ENCODE results near the gene CALB2.
"Not testable (repeated sequence)": the region's sequence is repeated elsewhere in the genome, so short reads cannot be mapped to it uniquely, and the experiment has no call there.

CALB2 gene, protein sequence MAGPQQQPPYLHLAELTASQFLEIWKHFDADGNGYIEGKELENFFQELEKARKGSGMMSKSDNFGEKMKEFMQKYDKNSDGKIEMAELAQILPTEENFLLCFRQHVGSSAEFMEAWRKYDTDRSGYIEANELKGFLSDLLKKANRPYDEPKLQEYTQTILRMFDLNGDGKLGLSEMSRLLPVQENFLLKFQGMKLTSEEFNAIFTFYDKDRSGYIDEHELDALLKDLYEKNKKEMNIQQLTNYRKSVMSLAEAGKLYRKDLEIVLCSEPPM

DNA sequence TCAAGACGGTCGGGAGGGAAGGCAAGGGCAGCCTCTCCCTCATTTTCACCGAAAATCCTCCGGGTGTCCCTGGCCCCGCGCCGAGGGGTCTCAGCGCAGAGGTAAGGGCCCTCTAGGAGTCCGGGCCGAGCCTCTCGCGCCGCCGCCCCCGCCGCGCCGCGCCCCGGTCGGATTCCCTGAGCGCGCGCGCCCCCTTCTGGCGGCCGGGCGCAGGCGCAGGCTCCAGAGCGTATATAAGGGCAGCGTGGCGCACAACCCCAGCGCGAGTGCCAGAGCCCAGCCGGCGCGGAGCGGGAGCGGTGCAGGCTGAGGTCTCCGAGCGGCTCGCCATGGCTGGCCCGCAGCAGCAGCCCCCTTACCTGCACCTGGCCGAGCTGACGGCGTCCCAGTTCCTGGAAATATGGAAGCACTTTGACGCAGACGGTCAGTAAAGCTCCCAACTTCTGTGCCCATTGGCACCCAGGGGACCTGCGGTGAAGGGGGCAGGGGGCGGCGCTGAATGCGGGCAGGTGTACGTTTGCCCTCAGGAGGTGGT is at the start of gene CALB2:
Gene CALB2 (plus strand): TSS at position 260 of the 535 bp plus-strand sequence. CDS start 70 bp downstream, at position 330.
- in situ Hi-C loops (cut with MboI; ENCODE audit: low sequenced_read_pairs): no loop called here

DNA sequence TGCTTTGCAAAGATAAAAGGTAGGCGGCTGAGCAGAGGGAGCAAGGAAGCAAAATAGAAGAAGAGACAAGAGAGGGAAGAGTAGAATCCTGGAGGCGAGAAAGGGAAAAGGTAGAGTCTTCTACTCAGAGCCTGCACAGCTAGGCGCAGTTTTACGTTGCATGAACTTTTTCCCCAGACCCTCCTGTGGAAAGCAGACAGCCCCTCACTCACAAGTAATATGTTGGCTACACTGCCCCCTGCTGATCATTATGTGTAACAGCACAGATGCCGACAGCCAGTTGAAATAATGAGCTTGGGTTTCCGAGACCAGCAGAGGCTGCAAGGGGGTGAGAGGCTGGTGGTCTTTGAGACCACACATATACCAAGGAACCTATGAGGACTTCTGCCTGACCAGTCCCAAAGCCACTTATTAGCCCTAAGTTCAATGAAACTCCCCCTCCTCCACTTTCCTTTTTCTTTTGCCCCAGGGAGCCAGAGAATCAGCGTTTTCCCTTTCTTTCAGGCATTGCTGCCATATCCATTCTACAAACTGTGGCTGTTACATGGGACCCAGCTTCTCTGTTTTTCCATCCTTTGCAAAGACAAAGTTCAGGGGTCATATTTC is 46.9 kb upstream of the CALB2 start:
- in situ Hi-C loops (cut with MboI; ENCODE audit: low sequenced_read_pairs): no loop called here

DNA sequence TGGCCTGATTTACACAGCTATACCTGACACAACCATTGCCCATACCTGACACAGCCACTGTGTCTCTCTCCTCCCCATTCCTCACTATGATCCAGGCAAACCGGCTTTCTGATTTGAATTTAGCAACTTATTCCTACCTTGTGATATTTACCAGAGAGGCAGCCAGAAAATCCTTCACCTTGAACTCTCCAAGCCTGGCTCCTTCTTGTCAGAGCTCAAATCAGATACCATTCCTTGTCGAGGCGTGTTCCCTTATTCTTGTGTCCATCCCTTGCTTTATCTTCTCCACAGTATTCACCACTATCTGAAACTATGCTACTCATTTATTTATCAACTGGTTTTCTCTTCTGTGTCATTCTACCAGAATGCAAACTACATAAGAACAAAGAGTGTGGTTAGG is 44.9 kb upstream of the CALB2 start:
- in situ Hi-C loops (cut with MboI; ENCODE audit: low sequenced_read_pairs): not testable (repeated sequence)

DNA sequence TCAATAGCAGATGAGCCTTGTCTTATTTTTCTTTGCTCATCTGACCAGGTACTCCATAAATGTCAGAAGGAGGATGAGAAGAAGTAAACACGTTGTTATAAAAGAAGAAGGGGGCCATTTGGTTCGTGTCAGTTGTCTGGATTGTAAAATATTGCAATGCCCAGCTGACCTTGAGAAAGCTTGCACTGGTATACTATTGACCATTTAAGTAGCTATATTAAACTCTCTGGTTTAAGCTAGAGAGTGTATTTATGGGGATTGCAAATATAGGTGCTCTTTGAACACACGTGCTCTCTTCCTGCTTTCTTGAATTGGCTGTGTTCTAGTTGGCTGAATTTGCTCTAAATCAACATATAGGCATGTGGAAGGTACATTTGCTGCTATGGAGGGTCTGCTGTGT is 43.3 kb upstream of the CALB2 start:
- in situ Hi-C loops (cut with MboI; ENCODE audit: low sequenced_read_pairs): no loop called here

DNA sequence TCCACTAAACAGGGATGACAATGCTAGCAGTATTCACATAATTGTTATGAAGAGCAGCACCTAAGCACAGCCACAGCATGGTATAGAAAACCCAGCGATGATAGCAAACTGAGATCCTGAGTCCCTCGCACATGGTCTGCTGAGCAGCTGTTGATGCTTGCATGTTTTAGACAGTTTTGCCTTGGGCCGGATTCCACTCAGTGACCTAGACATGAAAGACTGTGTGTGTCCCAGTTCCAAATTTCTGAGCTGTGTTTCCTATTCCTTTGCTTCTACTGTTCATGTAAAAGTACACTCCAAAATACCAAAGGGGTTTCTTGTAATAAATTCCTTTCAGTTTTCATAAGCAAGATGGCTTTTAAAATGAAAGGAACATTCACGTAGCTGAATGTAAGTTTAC is 38.5 kb upstream of the CALB2 start:
- in situ Hi-C loops (cut with MboI; ENCODE audit: low sequenced_read_pairs): no loop called here

DNA sequence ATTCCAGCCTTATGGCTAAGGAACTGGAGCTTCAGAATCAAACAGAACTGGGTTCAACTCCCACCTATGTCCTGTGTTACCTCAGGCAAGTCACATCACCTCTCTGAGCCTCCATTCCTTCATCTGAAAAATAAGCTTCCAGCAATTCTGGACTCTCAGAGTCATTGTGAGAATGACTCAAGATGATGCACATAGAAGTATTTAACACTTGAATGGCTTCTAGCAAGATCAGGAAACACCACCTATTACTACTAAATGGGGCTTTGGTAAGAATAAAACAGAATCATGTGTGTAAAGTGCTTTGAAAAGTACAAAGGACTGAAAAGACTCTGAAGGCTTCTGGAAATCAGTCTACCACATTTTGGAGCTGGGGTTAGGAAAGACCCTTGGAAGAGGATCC is 30.8 kb upstream of the CALB2 start:
- in situ Hi-C loops (cut with MboI; ENCODE audit: low sequenced_read_pairs): no loop called here

DNA sequence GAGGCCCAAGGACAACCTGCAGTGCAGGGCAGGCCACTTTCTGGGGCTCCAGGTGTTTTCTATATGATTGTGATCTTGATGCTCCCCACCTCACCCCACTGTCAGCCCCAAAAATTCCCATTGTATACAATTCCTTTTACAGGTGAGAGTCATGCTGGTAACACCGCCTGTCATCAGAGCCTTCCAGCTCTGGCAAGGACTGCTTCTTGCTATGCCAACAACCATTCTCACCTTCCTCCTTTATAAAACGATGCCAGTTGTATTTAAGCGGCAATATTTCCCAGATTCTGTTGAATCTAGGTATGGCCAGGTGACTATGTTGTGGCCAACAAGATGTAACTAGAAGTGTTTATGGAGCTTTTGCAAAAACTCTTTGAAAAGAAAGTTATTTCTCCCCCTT is 30.4 kb upstream of the CALB2 start:
- in situ Hi-C loops (cut with MboI; ENCODE audit: low sequenced_read_pairs): no loop called here

DNA sequence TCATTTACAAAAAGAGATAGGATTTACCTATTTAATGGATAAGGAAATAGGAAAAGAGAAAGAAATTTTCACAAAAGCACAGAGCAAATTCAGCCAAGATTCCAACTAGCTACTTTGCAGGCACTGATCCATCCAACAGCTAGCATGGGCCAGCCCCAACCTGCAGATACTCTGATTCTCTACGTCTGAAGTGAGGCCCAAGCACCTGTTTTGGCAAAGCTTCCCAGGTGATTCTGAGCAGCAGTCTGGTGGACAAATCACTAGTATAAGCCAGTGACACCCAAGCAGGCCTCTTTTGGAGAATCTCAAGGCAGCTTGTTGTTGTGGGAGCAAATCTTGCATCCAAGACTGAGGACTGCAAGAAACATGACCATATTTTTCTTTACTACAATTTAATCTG is 20.9 kb upstream of the CALB2 start:
- in situ Hi-C loops (cut with MboI; ENCODE audit: low sequenced_read_pairs): no loop called here

DNA sequence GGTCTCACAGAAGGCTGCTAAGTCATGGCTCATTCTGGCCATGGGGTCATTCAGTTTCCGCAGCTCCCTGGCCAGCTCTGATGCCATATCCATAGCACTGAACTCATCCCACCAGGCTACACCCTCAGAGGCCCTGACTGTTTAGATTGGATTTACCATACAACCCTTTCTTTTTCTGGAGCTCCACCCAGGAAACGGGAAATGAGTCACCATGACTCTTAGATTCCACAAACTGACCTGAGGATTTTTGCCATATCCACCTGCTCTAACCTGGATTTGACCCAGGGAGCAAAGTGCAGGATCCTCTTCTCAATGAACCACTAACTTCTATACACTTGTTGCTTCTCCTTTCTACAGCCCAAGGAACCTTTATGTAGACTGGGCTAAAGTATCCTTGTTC is 20.3 kb upstream of the CALB2 start:
- in situ Hi-C loops (cut with MboI; ENCODE audit: low sequenced_read_pairs): no loop called here

DNA sequence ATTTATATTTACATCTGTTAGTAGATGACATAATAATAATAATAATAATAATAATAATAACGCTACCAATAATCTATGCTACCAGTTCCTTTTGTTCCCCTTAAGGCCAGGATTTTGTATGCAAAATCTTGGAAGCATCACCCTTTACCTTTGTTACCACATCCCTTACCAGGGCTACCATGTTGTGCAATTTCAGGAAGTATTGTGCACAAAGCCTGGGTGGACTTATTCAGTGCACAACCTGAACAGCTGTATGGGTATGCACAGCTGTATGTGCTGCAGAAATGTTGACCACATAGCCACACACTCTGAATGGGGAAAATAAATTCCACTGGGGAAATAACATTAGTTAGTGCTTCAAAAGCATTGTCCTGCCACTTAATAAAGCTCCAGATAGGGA is 19.9 kb upstream of the CALB2 start:
- in situ Hi-C loops (cut with MboI; ENCODE audit: low sequenced_read_pairs): no loop called here

DNA sequence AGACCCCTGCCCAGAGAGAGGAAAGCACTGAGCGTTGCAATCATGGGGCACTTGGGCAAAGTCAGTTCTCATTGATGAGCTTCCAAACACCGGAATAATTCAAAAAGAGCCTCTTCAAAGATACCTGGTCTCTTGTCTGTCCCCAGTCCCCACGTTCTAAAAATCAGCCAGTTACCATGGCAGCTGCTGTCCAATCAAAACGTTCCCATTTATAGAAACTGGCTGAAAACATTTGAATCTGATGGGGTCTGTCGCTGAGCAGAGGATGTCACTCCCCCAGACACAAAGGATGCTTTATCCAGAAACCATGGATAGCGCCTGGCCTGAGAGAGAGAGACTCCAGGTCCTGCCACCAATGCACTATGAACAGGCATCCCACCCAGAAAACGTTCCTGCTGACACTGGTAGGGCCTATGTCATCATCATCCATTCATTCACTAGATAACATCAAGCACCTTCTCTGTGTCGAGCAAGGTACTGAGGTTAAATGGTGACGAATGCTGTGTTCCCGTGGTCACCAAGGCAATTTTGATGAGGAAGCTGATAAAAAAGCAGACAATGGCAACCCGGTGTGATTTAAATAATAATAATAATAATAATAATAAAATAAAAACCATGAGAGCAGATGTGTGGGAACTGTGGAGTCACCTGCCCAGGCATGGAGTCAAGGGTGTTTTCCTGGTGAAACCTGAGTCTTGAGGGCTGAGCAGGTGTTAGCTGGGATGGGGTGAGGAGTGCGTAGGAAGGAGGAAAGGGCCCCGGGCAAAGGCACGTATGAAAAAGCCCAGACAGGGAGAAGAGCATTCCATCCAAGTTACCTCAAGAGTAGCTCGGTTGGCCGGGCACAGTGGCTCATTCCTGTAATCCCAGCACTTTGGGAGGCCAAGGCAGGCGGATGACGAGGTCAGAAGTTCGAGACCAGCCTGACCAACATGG is 19.0 kb upstream of the CALB2 start:
- in situ Hi-C loops (cut with MboI; ENCODE audit: low sequenced_read_pairs): no loop called here

DNA sequence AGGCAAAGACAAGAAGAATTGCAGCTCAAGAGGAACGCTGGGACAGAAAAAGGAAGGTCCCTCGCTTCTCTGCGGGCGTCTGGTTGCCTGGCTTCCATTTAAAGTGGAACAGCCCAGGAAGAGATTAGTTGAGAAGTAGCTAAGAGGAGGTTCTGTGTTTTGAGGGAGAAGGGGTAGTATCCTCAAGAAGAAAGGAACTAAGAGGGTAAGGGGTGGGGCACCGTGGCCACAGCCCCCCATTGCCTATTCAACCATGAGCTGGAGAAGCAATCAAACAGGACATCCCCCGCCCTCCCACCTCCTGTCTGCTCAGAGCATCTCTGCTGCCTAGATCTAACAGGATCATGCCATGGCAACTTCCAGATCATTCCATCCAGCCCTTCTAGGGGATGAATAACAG is 18.1 kb upstream of the CALB2 start:
- in situ Hi-C loops (cut with MboI; ENCODE audit: low sequenced_read_pairs): no loop called here

DNA sequence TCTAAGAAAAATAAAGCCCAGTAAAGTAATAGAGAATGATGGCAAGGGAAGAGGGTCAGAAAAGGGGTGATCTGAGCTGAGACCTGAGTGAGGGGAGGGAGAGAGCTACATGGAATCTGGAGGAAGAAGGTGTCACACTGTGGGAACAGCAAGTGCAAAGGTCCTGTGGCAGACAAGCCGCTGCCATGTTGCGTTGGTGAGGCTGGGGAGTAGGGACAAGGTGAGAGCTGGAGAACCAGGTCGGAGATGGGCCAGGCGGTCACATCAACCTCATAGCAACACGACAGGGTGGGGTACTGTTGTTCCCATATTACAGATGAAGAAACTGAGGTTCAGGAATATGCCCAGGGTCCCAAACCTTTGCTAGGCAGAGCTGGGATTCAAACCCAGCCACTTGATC is 16.6 kb upstream of the CALB2 start:
- in situ Hi-C loops (cut with MboI; ENCODE audit: low sequenced_read_pairs): no loop called here

DNA sequence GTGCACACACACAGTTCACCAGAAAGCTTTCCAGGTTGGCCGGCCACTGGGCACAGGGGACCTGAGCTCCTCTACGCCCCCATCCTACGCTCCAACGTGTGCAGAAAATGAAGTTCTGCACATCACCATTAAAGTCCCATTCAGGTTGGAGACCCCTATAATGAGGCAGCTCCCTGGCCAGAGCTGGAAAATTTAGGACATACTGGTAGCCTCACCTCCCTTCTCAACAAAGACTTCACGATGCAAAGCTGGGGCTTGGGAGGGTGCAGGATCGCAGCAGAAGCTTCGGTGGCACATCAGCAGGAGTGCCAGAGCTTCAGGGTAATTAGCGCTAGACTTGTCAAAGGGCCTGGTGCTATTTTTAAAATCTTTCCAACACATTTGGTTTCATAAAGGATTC is 15.4 kb upstream of the CALB2 start:
- in situ Hi-C loops (cut with MboI; ENCODE audit: low sequenced_read_pairs): no loop called here

DNA sequence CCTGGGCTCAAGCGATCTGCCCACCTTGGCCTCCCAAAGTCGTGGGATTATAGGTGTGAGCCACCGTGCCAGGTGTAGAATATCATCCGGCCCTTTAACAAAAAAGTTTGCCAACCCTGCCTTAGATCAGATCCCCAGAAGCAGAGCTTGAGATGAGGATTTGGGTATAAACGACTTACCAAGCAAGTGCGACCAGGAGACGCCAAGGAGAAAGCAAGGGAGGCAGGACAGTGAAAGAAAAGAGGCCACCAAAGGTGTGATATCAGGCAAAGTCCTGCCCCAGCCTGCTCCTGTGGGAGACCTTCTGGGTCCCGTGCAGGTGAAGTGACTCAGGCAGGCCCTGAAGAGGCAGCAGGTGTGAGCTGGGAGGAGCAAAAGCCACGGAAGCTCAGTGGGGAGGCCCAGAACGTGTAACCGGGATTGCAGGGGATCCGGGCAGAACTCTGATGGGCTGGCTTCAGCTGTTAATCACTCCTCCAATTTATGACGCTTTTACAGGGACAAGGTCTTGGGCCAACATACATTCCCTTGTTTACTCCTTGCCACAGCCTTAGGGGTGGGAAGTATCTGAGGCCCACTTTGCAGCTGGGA is 14.1 kb upstream of the CALB2 start:
- in situ Hi-C loops (cut with MboI; ENCODE audit: low sequenced_read_pairs): no loop called here

DNA sequence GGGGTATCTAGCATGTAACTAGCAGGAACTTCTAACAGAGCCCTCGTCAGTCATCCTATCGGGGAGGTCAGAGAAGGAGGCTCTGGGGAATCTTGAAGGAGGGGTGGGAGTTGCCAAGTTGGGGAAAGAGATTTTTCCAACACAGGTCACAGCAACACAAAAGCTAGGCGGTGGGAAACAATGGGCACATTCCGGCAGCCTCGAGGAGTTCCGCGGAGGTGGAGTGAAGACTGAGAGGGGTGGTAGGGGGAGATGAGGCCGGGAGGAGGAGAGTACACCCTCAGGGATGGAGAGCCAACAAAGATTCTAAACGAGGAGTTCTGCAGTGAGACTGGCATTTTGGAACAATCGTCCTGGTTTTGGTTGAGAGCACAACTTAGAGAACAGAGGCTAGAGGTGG is 13.5 kb upstream of the CALB2 start:
- in situ Hi-C loops (cut with MboI; ENCODE audit: low sequenced_read_pairs): no loop called here

DNA sequence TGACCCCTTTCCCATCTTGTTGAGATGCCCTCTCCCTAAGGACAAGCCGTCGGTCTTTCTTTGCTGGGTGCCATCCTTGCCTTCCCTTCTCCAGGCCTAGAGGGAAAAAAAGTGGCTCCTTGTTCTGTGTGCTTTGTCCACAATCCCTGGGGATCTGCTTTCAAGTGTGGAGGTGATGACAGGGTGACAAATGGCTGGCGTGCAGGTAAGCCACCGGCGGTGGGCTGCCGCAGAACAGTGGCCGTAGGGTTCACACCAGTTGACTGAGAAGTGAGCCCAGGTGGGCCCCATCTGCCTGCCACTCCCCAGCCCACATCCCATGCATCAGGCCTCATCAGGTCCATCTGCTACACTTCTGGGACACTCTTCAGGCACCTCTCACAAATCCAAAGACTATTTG is 11.4 kb upstream of the CALB2 start:
- in situ Hi-C loops (cut with MboI; ENCODE audit: low sequenced_read_pairs): no loop called here

DNA sequence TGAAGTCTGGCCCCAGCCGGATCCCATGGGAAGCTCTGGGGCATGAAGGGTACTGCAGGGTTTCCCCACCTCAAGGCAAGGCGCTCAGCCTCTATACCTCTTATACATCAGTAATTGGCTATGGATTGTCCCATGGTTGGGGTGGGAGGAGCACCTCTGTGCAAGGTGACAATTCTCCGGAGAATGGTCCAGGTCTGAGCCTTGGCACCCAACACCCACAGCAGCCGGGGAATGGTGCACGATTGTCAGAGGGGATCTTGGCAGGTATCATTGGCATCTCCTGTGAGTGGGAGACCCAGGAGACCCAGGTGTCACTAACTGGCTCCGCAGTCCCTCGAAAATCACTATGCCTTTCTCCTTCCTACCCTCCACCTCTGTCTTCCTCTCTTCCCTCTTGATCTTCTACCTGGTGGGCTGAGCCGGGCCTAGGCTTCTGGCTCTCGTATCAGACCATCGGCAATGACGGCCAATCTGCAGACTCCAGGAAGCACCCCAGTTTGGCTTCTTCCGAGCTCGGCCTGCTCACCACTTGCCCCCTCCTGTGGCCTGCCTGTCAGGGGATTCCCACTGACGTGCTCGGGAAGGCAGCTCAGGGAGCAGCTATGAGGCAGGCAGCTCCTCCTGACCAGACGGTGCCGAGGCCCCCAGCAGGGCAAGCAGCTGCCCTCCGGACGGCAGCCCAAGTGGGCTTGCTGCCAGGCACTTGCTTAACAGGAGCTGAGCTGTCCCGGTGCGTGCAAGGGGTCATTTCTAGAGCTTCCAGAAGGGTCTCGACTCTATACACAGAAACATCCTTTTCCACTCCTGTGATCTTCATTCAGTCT is 10.0 kb upstream of the CALB2 start:
- in situ Hi-C loops (cut with MboI; ENCODE audit: low sequenced_read_pairs): no loop called here

DNA sequence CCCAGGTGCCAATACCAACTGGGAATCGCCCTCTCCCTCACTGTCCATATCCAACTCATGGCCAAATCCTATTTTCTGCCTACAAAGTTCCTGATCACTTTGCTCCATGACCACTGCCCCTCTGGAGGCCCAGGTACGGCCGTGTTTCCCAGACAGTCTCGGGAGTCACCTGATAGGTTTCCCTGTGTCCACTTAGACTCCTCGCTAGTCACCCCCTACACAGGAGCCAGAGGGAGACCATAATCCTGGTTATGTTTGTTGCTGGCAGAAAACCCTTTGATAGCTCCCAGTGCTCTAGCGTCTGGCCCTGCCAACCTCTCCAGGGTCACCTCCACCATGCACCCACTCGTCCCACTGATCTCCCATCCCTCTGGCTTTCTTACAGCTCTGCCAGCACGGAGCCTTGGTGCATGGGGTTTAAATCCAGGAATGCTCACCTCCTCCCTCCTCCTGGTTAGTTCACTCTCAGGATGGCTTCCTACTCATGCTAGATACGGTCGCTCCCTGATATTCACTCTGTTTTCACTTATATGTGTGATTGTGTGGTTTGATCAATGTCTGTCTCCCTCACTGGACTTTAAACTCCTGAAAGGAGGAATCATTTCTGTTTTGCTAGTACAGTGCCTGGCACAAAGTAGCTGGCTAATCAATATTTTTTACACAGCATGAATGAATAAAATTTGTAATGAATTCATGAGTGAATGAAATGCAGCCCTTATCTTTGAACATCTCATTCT is 7.5 kb upstream of the CALB2 start:
- in situ Hi-C loops (cut with MboI; ENCODE audit: low sequenced_read_pairs): no loop called here

DNA sequence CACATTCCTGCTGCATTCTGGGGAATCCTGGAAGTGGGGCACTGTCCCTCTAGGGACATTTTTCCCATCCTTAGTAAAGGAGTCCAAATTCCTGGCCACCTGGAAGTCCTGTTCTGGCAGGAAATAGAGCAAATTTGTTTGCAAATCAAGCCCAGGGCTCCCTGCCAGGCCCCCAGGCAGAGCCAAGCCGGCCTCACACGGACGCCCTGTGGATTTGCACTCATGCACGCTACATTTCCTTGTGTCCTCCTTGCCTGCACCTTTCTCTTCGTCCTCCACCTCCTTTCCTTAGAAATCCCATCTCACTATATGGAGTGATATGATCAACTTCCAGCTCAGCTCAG is 7.0 kb upstream of the CALB2 start:
- in situ Hi-C loops (cut with MboI; ENCODE audit: low sequenced_read_pairs): no loop called here
